Spleen (tissue), 11 donors: ENCODE data around the gene TSNAXIP1. TPM values are rescaled to one million over a fixed set of nuclear protein-coding genes. Genes with fewer than 3 reads are reported as not detected.

Experiments used
- DNase-seq: peaks from one replicate; pipeline ENCODE4 v3.0.0-alpha.2; 2020
- H3K27ac ChIP-seq, 8 donors: fragments of 200-600 bp; sonication (generic) in 7 of 8; 1 replicate in 4 of 8; 2 replicates in 4 of 8; pipeline versions ENCODE4 v1.5.0 to v1.8.0; 2016 to 2021; ENCODE audit warnings: inconsistent platforms in 4 of 8, mild to moderate bottlenecking in 4 of 8, moderate library complexity in 1 of 8
- H3K27me3 ChIP-seq, 7 donors: fragments of 200-600 bp; sonication (generic) in 6 of 7; replicated peaks in 1 of 7; 1 replicate in 4 of 7; 2 replicates in 3 of 7; pipeline versions ENCODE4 v1.5.0 to v1.8.0; 2016 to 2021; ENCODE audit warnings: inconsistent platforms in 3 of 7, mild to moderate bottlenecking in 1 of 7
- H3K36me3 ChIP-seq, 6 donors: fragments of 200-600 bp; sonication (generic) in 5 of 6; 1 replicate in 4 of 6; 2 replicates in 2 of 6; pipeline versions ENCODE4 v1.5.0 to v1.8.0; 2016 to 2021; ENCODE audit warnings: inconsistent platforms in 2 of 6
- H3K4me1 ChIP-seq, 6 donors: fragments of 200-600 bp; sonication (generic) in 5 of 6; 1 replicate in 3 of 6; 2 replicates in 3 of 6; pipeline versions ENCODE4 v1.5.0 to v1.8.0; 2016 to 2021; ENCODE audit warnings: inconsistent platforms in 3 of 6
- H3K4me3 ChIP-seq, 8 donors: fragments of 200-600 bp; sonication (generic) in 7 of 8; 1 replicate in 4 of 8; 2 replicates in 4 of 8; pipeline versions ENCODE4 v1.5.0 to v1.8.0; 2016 to 2021; ENCODE audit warnings: inconsistent platforms in 4 of 8, mild to moderate bottlenecking in 4 of 8, moderate library complexity in 2 of 8
- H3K9me3 ChIP-seq, 8 donors: fragments of 200-600 bp; sonication (generic) in 7 of 8; 1 replicate in 4 of 8; 2 replicates in 4 of 8; pipeline versions ENCODE4 v1.5.0 to v1.8.0; 2016 to 2021; ENCODE audit warnings: inconsistent platforms in 4 of 8
- POLR2A ChIP-seq, 3 donors: fragments of 450-650 bp; IDR thresholded peaks; one replicate each; pipeline ENCODE4 v1.5.1; 2017; ENCODE audit warnings: antibody characterized with exemption in 3 of 3, mild to moderate bottlenecking in 1 of 3
- POLR2AphosphoS5 ChIP-seq, 3 donors: sonication (generic); formaldehyde crosslinking; IDR thresholded peaks; one replicate each; pipeline ENCODE4 v1.5.1; 2017; ENCODE audit warnings: antibody characterized with exemption in 3 of 3
- WGBS, 5 donors: extraction: QIAGEN DNeasy Blood & Tissue Kit in 3 of 5; methylation state at CpG; one replicate each; pipeline versions ENCODE4 v1.1.5 to v1.1.7; 2013 to 2018; 5-methylcytosine and 5-hydroxymethylcytosine counted together
- intact Hi-C: fragments of 100-400 bp; cut with DNase I; formaldehyde crosslinking; loops from one replicate; pipeline ENCODE4 v1.15.0; 2023; ENCODE audit warnings: low total_unique reads
- polyA plus RNA-seq, 3 donors: library from polyadenylated mRNA; stranded (reverse); fragments of 200-250 nt; gene quantifications; one replicate each; pipeline ENCODE4 v1.2.1, GENCODE V29; 2013
- total RNA-seq, 7 donors: library from RNA; depleted of rRNA in 3 of 7; stranded (reverse); fragments of >200 nt in 3 of 7; fragmentation: NEBNext Ultra II Directional in 4 of 7; extraction: Animal tissue kit (Norgen Biotek cat#: 25700) in 4 of 7; gene quantifications; one replicate each; pipeline versions ENCODE4 v1.1.0 to v1.2.1, GENCODE V29; 2016 to 2021
- TF ChIP-seq, protein P1 (sequence below), 11 experiments: fragments of 200-600 bp in 7 of 11; fragments of 450-650 bp in 4 of 11; sonication (generic) in 4 of 11; IDR thresholded peaks in 8 of 11; conservative IDR thresholded peaks in 3 of 11; 1 replicate in 7 of 11; 2 replicates in 4 of 11; pipeline versions ENCODE4 v1.4.0 to v1.8.0; 2016 to 2021; ENCODE audit warnings: antibody characterized with exemption in 11 of 11, inconsistent platforms in 4 of 11, mild to moderate bottlenecking in 1 of 11
- donor health status: healthy with polysubstance abuse.
- donor health status: DM: no; HTN: no; CAD: no; lungs with moderate emphysema.
- donor health status: DM: no; HTN: no; CAD: no.
- donor health status: Bipolar disorder and iron deficiency.
- donor health status: healthy.
- donor health status: DM: no; HTN: no; CAD: no.
- donor health status: DM: yes; HTN: yes; CAD: no.

Gene TSNAXIP1
- total and polyA plus RNA-seq, 10 donors: 0.44 to 2.7 (median 0.86) TPM

DNA sequence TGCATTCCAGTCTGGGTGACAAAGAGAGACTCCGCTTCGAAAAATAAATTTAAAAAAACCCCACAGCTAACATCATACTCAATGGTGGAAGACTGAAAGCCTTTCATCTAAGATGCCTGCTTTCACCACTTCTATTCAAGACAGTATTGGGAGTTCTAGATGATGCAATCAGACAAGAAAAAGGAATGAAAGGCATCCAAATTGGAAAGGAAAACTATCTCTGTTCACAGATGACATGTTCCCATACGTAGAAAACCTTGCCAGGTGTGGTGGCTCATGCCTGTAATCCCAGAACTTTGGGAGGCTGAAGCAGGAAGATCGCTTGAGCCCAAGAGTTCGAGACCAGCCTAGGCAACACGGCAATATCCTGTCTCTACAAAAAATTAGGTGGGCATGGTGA lies 31.4 kb upstream of the TSNAXIP1 start:
- intact Hi-C loops: no loop called here
- Histone ChIP-seq H3K4me3 (no peak overlapping the region), H3K27ac (no peak overlapping the region), H3K9me3 (no peaks in the 10 kb centered on the region), H3K27me3 (no peaks in the 10 kb centered on the region), H3K4me1 (peaks cover 8 to 33% (median 24%) of the 10 kb centered on the region in 6 donors), H3K36me3 (peaks cover 0 to 46% (median 14%) of the 10 kb centered on the region in 6 donors)
- DNase-seq: no peak
- no peak for TF ChIP-seq POLR2A (IDR thresholded peaks at IDR 0.05)
- no peak for TF ChIP-seq POLR2AphosphoS5 (IDR thresholded peaks at IDR 0.05)
- TF ChIP-seq, protein P1, sequence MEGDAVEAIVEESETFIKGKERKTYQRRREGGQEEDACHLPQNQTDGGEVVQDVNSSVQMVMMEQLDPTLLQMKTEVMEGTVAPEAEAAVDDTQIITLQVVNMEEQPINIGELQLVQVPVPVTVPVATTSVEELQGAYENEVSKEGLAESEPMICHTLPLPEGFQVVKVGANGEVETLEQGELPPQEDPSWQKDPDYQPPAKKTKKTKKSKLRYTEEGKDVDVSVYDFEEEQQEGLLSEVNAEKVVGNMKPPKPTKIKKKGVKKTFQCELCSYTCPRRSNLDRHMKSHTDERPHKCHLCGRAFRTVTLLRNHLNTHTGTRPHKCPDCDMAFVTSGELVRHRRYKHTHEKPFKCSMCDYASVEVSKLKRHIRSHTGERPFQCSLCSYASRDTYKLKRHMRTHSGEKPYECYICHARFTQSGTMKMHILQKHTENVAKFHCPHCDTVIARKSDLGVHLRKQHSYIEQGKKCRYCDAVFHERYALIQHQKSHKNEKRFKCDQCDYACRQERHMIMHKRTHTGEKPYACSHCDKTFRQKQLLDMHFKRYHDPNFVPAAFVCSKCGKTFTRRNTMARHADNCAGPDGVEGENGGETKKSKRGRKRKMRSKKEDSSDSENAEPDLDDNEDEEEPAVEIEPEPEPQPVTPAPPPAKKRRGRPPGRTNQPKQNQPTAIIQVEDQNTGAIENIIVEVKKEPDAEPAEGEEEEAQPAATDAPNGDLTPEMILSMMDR (IDR thresholded peaks at IDR 0.05 in 8 of 11, conservative IDR thresholded peaks at IDR 0.05 in 3 of 11): no peak
- WGBS, 5 donors: 92 to 99% (median 97%) methylated on average over 6 of the region's 6 CpGs

GRCh38 chr16:67779256-67780014 lies 27.3 kb upstream of the TSNAXIP1 start:
- TF ChIP-seq, protein P1 (IDR thresholded peaks at IDR 0.05 in 8 of 11, conservative IDR thresholded peaks at IDR 0.05 in 3 of 11): no peak
- TF ChIP-seq POLR2AphosphoS5 (IDR thresholded peaks at IDR 0.05) (no peak), POLR2A (IDR thresholded peaks at IDR 0.05) (no peak)
- peaks cover 3 to 46% (median 19%) of the 10 kb centered on the region in 6 donors for H3K4me1 ChIP-seq
- H3K9me3 ChIP-seq: no peaks in the 10 kb centered on the region
- intact Hi-C loops: no loop called here
- no peak for DNase-seq
- WGBS, 5 donors: 75 to 85% (median 81%) methylated on average over 5 of the region's 5 CpGs
- H3K36me3 ChIP-seq: peaks cover 0 to 31% (median 0%) of the 10 kb centered on the region in 6 donors
- no peaks in the 10 kb centered on the region for H3K27me3 ChIP-seq
- H3K27ac ChIP-seq: no peak overlapping the region
- no peak overlapping the region for H3K4me3 ChIP-seq

- WGBS, 5 donors: 89 to 93% (median 92%) methylated on average over 7 of the region's 7 CpGs
- DNase-seq: no peak
- Histone ChIP-seq H3K36me3 (peaks cover 0 to 41% (median 0%) of the 10 kb centered on the region in 6 donors), H3K4me3 (no peak overlapping the region), H3K27ac (peak overlapping the region in 3 of 8 donors; percentile 6 to 12 (median 12)), H3K9me3 (no peaks in the 10 kb centered on the region), H3K27me3 (no peaks in the 10 kb centered on the region), H3K4me1 (peaks cover 3 to 48% (median 17%) of the 10 kb centered on the region in 6 donors)
- TF ChIP-seq POLR2AphosphoS5 (IDR thresholded peaks at IDR 0.05) (no peak), POLR2A (IDR thresholded peaks at IDR 0.05) (no peak)
- TF ChIP-seq, protein P1 (IDR thresholded peaks at IDR 0.05 in 8 of 11, conservative IDR thresholded peaks at IDR 0.05 in 3 of 11): no peak
- intact Hi-C loops: no loop called here
Observed at GRCh38 chr16:67780847-67781564, 25.7 kb upstream of the TSNAXIP1 start.

GRCh38 chr16:67781565-67781921 lies 25.1 kb upstream of the TSNAXIP1 start:
- H3K27me3 ChIP-seq: no peaks in the 10 kb centered on the region
- no peak overlapping the region for H3K4me3 ChIP-seq
- no peaks in the 10 kb centered on the region for H3K9me3 ChIP-seq
- 39 to 60% (median 41%) methylated on average over 5 of the region's 5 CpGs for WGBS, 5 donors
- intact Hi-C loops: no loop called here
- TF ChIP-seq POLR2A (IDR thresholded peaks at IDR 0.05) (no peak), POLR2AphosphoS5 (IDR thresholded peaks at IDR 0.05) (no peak)
- TF ChIP-seq, protein P1 (IDR thresholded peaks at IDR 0.05 in 8 of 11, conservative IDR thresholded peaks at IDR 0.05 in 3 of 11): no peak
- DNase-seq: no peak
- H3K27ac ChIP-seq: peak overlapping the region in 3 of 8 donors; percentile 6 to 12 (median 12)
- peaks cover 3 to 53% (median 19%) of the 10 kb centered on the region in 6 donors for H3K4me1 ChIP-seq
- peaks cover 0 to 43% (median 0%) of the 10 kb centered on the region in 6 donors for H3K36me3 ChIP-seq
